GM23248 (cell line): ENCODE results near the gene BMP10. TPM values are rescaled to one million over a fixed set of nuclear protein-coding genes. Genes with fewer than 3 reads are reported as not detected.

Experiments used
- DNase-seq: peaks from one replicate; pipeline ENCODE4 v3.0.0-alpha.2; 2015
- H2AFZ ChIP-seq: fragments of 200-600 bp; sonication (generic); 2 replicates; pipeline ENCODE4 v1.6.1; 2016; ENCODE audit warnings: antibody characterized with exemption
- H3F3A ChIP-seq: fragments of 200-600 bp; sonication (generic); 2 replicates; pipeline ENCODE4 v1.6.1; 2016; ENCODE audit warnings: mild to moderate bottlenecking, antibody characterized with exemption, mixed run types; ENCODE audit not compliant: insufficient read depth
- H3K27ac ChIP-seq: fragments of 200-600 bp; sonication (generic); 2 replicates; pipeline ENCODE4 v1.5.1; 2016; ENCODE audit warnings: mild to moderate bottlenecking
- H3K27me3 ChIP-seq: fragments of 200-600 bp; sonication (generic); replicated peaks from 2 replicates; pipeline ENCODE4 v1.6.1; 2016; ENCODE audit warnings: mild to moderate bottlenecking; ENCODE audit not compliant: insufficient read depth
- H3K36me3 ChIP-seq: fragments of 200-600 bp; sonication (generic); 2 replicates; pipeline ENCODE4 v1.6.1; 2016; ENCODE audit warnings: low read depth, mild to moderate bottlenecking
- H3K4me1 ChIP-seq: fragments of 200-600 bp; sonication (generic); 2 replicates; pipeline ENCODE4 v1.6.1; 2016; ENCODE audit warnings: mild to moderate bottlenecking; ENCODE audit not compliant: insufficient read depth
- H3K4me2 ChIP-seq: fragments of 200-600 bp; sonication (generic); one replicate; pipeline ENCODE4 v1.6.1; 2016; ENCODE audit warnings: mild to moderate bottlenecking; ENCODE audit not compliant: unreplicated experiment
- H3K4me3 ChIP-seq: fragments of 200-600 bp; sonication (generic); 2 replicates; pipeline ENCODE4 v1.5.1; 2016; ENCODE audit warnings: mild to moderate bottlenecking
- H3K79me2 ChIP-seq: fragments of 200-600 bp; sonication (generic); 2 replicates; pipeline ENCODE4 v1.6.1; 2016; ENCODE audit warnings: mild to moderate bottlenecking; ENCODE audit not compliant: insufficient read depth
- H3K9ac ChIP-seq: fragments of 200-600 bp; sonication (generic); 2 replicates; pipeline ENCODE4 v1.6.1; 2016; ENCODE audit warnings: mild to moderate bottlenecking
- H3K9me2 ChIP-seq: fragments of 200-600 bp; sonication (generic); 2 replicates; pipeline ENCODE4 v1.6.1; 2016; ENCODE audit warnings: mixed run types, mild to moderate bottlenecking, moderate library complexity; ENCODE audit not compliant: insufficient read depth
- H3K9me3 ChIP-seq: fragments of 200-600 bp; sonication (generic); one replicate; pipeline ENCODE4 v1.6.1; 2017; ENCODE audit warnings: low read depth
- H4K20me1 ChIP-seq: fragments of 200-600 bp; sonication (generic); 2 replicates; pipeline ENCODE4 v1.6.0; 2016; ENCODE audit not compliant: insufficient read depth
- EZH2 ChIP-seq: fragments of 200-600 bp; sonication (generic); IDR thresholded peaks from 2 replicates; pipeline ENCODE4 v1.6.1; 2018; ENCODE audit warnings: antibody characterized with exemption, mild to moderate bottlenecking; ENCODE audit not compliant: insufficient read depth, poor library complexity, severe bottlenecking
- EZH2phosphoT487 ChIP-seq: fragments of 200-600 bp; sonication (generic); IDR thresholded peaks from 2 replicates; pipeline ENCODE4 v1.6.1; 2018; ENCODE audit warnings: antibody characterized with exemption, moderate library complexity, mild to moderate bottlenecking, low read depth; ENCODE audit not compliant: insufficient read depth
- WGBS, 2 experiments: methylation state at CpG; one replicate each; pipeline ENCODE4 v1.1.6; 2015 to 2017; ENCODE audit warnings: low lambda C conversion rate in 2 of 2, low coverage in 1 of 2; ENCODE audit errors: missing lambda C conversion rate in 2 of 2; 5-methylcytosine and 5-hydroxymethylcytosine counted together
- in situ Hi-C: fragments of 300-500 bp; cut with MboI; formaldehyde crosslinking; loops from 2 replicates; pipeline ENCODE4 v1.15.0; 2020
- polyA plus RNA-seq: library from polyadenylated mRNA; unstranded; fragments of >200 nt; fragmentation: Nextera tagmentation; extraction: Ambion mirVana; gene quantifications from 2 replicates; pipeline ENCODE4 v1.2.1, GENCODE V29; 2016
- total RNA-seq: library from RNA; depleted of rRNA; stranded (reverse); fragments of >200 nt; shearing (Covaris generic); gene quantifications from 2 replicates; pipeline ENCODE4 v1.2.3, GENCODE V29; 2014

BMP10 gene
- total and polyA plus RNA-seq, 2 experiments from 2014 or later: not detected

DNA sequence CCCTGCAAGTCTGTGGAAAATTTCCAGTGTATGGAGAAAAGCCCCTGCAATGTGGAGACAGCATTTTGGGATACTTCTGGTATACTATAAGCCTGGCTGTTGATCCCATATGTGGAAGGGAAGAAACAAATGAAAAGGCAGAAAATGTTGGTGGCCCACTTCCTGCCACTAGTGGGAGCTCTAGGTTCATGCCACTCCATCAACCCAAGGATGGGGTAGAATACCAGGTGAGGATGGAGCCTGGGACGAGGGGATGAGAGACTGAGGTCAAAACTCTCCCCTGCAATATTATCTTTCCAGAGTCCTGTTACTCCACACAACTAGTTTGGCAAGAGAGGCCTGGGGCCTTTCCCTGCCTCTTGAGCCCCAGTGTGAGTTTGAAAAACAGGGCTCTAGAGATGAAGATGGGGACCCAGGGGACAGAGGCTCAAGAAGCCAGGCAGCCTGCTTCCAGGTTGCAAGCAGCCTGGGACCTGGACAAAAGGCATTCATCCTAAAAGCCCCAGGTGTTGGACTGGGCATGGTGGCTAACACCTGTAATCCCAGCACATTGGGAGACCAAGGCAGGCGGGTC, 31.9 kb downstream of the BMP10 start:
- H3F3A ChIP-seq: no peaks in the 10 kb centered on the region
- TF ChIP-seq EZH2phosphoT487 (no peak), EZH2 (no peak)
- no peak overlapping the region for H3K9ac ChIP-seq
- H3K27ac ChIP-seq: no peak overlapping the region
- H3K4me3 ChIP-seq: no peak overlapping the region
- DNase-seq: peak; percentile 25
- no peak overlapping the region for H2AFZ ChIP-seq
- no peaks in the 10 kb centered on the region for H4K20me1 ChIP-seq
- H3K27me3 ChIP-seq: peaks cover 17% of the 10 kb centered on the region
- no peaks in the 10 kb centered on the region for H3K4me1 ChIP-seq
- no peaks in the 10 kb centered on the region for H3K9me3 ChIP-seq
- in situ Hi-C loops: no loop called here
- no peaks in the 10 kb centered on the region for H3K79me2 ChIP-seq
- 62 to 70% methylated on average over 2 of the region's 2 CpGs for WGBS, 2 experiments
- no peak overlapping the region for H3K4me2 ChIP-seq
- H3K9me2 ChIP-seq: no peaks in the 10 kb centered on the region
- H3K36me3 ChIP-seq: no peaks in the 10 kb centered on the region

- Histone ChIP-seq H3K27ac (no peak overlapping the region), H3K9ac (no peak overlapping the region), H3K36me3 (no peaks in the 10 kb centered on the region), H3F3A (no peaks in the 10 kb centered on the region), H4K20me1 (no peaks in the 10 kb centered on the region), H2AFZ (no peak overlapping the region), H3K27me3 (peaks cover 11% of the 10 kb centered on the region), H3K9me2 (no peaks in the 10 kb centered on the region), H3K4me2 (no peak overlapping the region), H3K79me2 (no peaks in the 10 kb centered on the region), H3K4me3 (no peak overlapping the region), H3K9me3 (no peaks in the 10 kb centered on the region), H3K4me1 (no peaks in the 10 kb centered on the region)
- in situ Hi-C loops: no loop called here
- no peak for DNase-seq
- WGBS, 2 experiments: 65 to 74% methylated on average over 5 to 10 of the region's 10 CpGs
- TF ChIP-seq EZH2: no peak
- no peak for TF ChIP-seq EZH2phosphoT487
Measured at GRCh38 chr2:68838641-68839040, 32.6 kb downstream of the BMP10 start.

GRCh38 chr2:68837861-68838341, 33.3 kb downstream of the BMP10 start:
- no peaks in the 10 kb centered on the region for H3K9me3 ChIP-seq
- in situ Hi-C loops: no loop called here
- H3K79me2 ChIP-seq: no peaks in the 10 kb centered on the region
- no peaks in the 10 kb centered on the region for H3K4me1 ChIP-seq
- TF ChIP-seq EZH2: no peak
- no peak overlapping the region for H3K4me2 ChIP-seq
- H3F3A ChIP-seq: no peaks in the 10 kb centered on the region
- H3K4me3 ChIP-seq: no peak overlapping the region
- H4K20me1 ChIP-seq: no peaks in the 10 kb centered on the region
- H3K9ac ChIP-seq: no peak overlapping the region
- H2AFZ ChIP-seq: no peak overlapping the region
- peak; percentile 21 for DNase-seq
- no peaks in the 10 kb centered on the region for H3K9me2 ChIP-seq
- H3K36me3 ChIP-seq: no peaks in the 10 kb centered on the region
- H3K27ac ChIP-seq: no peak overlapping the region
- H3K27me3 ChIP-seq: peaks cover 9% of the 10 kb centered on the region
- 66 to 74% methylated on average over 3 of the region's 3 CpGs for WGBS, 2 experiments

GRCh38 chr2:68837164-68837860, 33.9 kb downstream of the BMP10 start:
- H3K9me3 ChIP-seq: no peaks in the 10 kb centered on the region
- in situ Hi-C loops: no loop called here
- H3F3A ChIP-seq: 0 out of 2 replicates have a peak, but pooled peaks cover 1% of the 10 kb centered on the region
- H3K4me3 ChIP-seq: no peak overlapping the region
- no peaks in the 10 kb centered on the region for H3K9me2 ChIP-seq
- H3K27me3 ChIP-seq: peaks cover 3% of the 10 kb centered on the region
- no peak overlapping the region for H3K4me2 ChIP-seq
- H3K36me3 ChIP-seq: no peaks in the 10 kb centered on the region
- no peak for TF ChIP-seq EZH2phosphoT487
- no peak for TF ChIP-seq EZH2
- peak; percentile 14 for DNase-seq
- no peak overlapping the region for H3K27ac ChIP-seq
- no peaks in the 10 kb centered on the region for H3K79me2 ChIP-seq
- no peak overlapping the region for H3K9ac ChIP-seq
- no peak overlapping the region for H2AFZ ChIP-seq
- no peaks in the 10 kb centered on the region for H4K20me1 ChIP-seq
- no peaks in the 10 kb centered on the region for H3K4me1 ChIP-seq
- 83 to 87% methylated on average over 15 of the region's 15 CpGs for WGBS, 2 experiments
